SK-N-MC (cell line): ENCODE measurements around the gene CLCN1.

Source experiments
- EZH2 ChIP-seq: fragments of 200-600 bp; sonication (generic); IDR thresholded peaks from one replicate; pipeline ENCODE4 v1.6.1; 2017; ENCODE audit warnings: antibody characterized with exemption
- FOXP2 ChIP-seq: optimal IDR thresholded peaks from 2 replicates; pipeline ENCODE3; 2011; ENCODE audit warnings: mild to moderate bottlenecking, moderate library complexity; ENCODE audit not compliant: insufficient read depth; ENCODE audit errors: extremely low read length, control extremely low read depth
- POLR2AphosphoS5 ChIP-seq: IDR thresholded peaks from 2 replicates; pipeline ENCODE4 v1.6.1; 2012; ENCODE audit warnings: mild to moderate bottlenecking, low read depth, low read length, borderline replicate concordance

GRCh38 chr7:143394068-143394467, 78.2 kb downstream of the CLCN1 start:
- no peak for TF ChIP-seq FOXP2
- TF ChIP-seq POLR2AphosphoS5, result no peak
- TF ChIP-seq EZH2, result no peak
